HepG2 (cell line): ENCODE measurements around the gene ELAVL3. TPM values are rescaled to one million over a fixed set of nuclear protein-coding genes. Genes with fewer than 3 reads are reported as not detected.

Experiments
- ATF7-NPFF ChIP-seq: sonication (generic); formaldehyde crosslinking; IDR thresholded peaks from 2 replicates; pipeline ENCODE4 v1.8.1; 2023; ENCODE audit warnings: mild to moderate bottlenecking, low read depth, missing genetic modification reagents, moderate library complexity
- JARID2 ChIP-seq: sonication (generic); formaldehyde crosslinking; IDR thresholded peaks from 2 replicates; pipeline ENCODE4 v1.8.1; 2023; ENCODE audit warnings: missing genetic modification reagents, inconsistent platforms; ENCODE audit not compliant: insufficient replicate concordance
- KAT2B ChIP-seq: fragments of 150-350 bp; IDR thresholded peaks from 2 replicates; pipeline ENCODE4 v1.6.1; 2014; ENCODE audit warnings: low read depth, low read length, borderline replicate concordance
- NFE2L1 ChIP-seq: sonication (generic); formaldehyde crosslinking; IDR thresholded peaks from 2 replicates; pipeline ENCODE4 v1.4.0; 2020; ENCODE audit warnings: missing genetic modification reagents, mild to moderate bottlenecking, borderline replicate concordance
- NR2F6 ChIP-seq, 2 experiments: IDR thresholded peaks; 2 replicates each; pipeline ENCODE4 v1.6.1; 2016; ENCODE audit warnings: antibody characterized with exemption in 1 of 2, mild to moderate bottlenecking in 1 of 2
- POLR2AphosphoS2 ChIP-seq: IDR thresholded peaks from 2 replicates; pipeline ENCODE4 v1.6.1; 2011; ENCODE audit warnings: low read depth, low read length, improper control_type of control experiment
- TAF1 ChIP-seq: sonication (generic); formaldehyde crosslinking; IDR thresholded peaks from 2 replicates; pipeline ENCODE4 v1.4.0; 2020; ENCODE audit warnings: missing genetic modification reagents
- TRIM22 ChIP-seq: fragments of 450-650 bp; IDR thresholded peaks from 2 replicates; pipeline ENCODE4 v1.6.1; 2017
- ZBED4 ChIP-seq: sonication (generic); formaldehyde crosslinking; IDR thresholded peaks from 2 replicates; pipeline ENCODE4 v1.4.0; 2020; ENCODE audit warnings: missing genetic modification reagents, borderline replicate concordance
- ZNF607 ChIP-seq: sonication (generic); formaldehyde crosslinking; IDR thresholded peaks from 2 replicates; pipeline ENCODE4 v1.5.1; 2020; ENCODE audit warnings: missing genetic modification reagents, mild to moderate bottlenecking, borderline replicate concordance
- ZNF747 ChIP-seq: sonication (generic); formaldehyde crosslinking; IDR thresholded peaks from 2 replicates; pipeline ENCODE4 v1.8.1; 2023; ENCODE audit warnings: missing genetic modification reagents, mild to moderate bottlenecking, borderline replicate concordance
- polyA plus RNA-seq, 8 experiments: library from polyadenylated mRNA; depleted of rRNA in 3 of 8; stranded (reverse) in 7 of 8; unstranded in 1 of 8; fragments of >200 nt; fragmentation: Illumina TruSeq in 4 of 8; extraction: Trizol in 4 of 8; gene quantifications; 2 replicates each; pipeline versions ENCODE4 v1.2.1 to v1.2.3, GENCODE V29; 2011 to 2016; ENCODE audit warnings: low read depth in 4 of 8, missing spikeins in 1 of 8, mixed read lengths in 1 of 8; ENCODE audit not compliant: insufficient read depth in 1 of 8
- total RNA-seq, 5 experiments: library from RNA; depleted of rRNA; stranded (reverse); fragments of >200 nt; fragmentation: Illumina TruSeq; extraction: Trizol; gene quantifications; 2 replicates each; pipeline ENCODE4 v1.2.3, GENCODE V29; 2016; ENCODE audit warnings: low read depth in 1 of 5
- TF ChIP-seq, protein P1 (sequence below): sonication (generic); formaldehyde crosslinking; IDR thresholded peaks from 2 replicates; pipeline ENCODE4 v1.8.1; 2023; ENCODE audit warnings: missing genetic modification reagents, mild to moderate bottlenecking, borderline replicate concordance
- TF ChIP-seq, protein P2 (sequence below): sonication (generic); formaldehyde crosslinking; IDR thresholded peaks from 2 replicates; pipeline ENCODE4 v1.5.0; 2020; ENCODE audit warnings: missing genetic modification reagents

ELAVL3 gene
- total and polyA plus RNA-seq, 2 of the 13 experiments (the other 11 are each of a cell fraction or from before 2014, with no cell fraction given): 0.03 TPM; not detected in 1

DNA sequence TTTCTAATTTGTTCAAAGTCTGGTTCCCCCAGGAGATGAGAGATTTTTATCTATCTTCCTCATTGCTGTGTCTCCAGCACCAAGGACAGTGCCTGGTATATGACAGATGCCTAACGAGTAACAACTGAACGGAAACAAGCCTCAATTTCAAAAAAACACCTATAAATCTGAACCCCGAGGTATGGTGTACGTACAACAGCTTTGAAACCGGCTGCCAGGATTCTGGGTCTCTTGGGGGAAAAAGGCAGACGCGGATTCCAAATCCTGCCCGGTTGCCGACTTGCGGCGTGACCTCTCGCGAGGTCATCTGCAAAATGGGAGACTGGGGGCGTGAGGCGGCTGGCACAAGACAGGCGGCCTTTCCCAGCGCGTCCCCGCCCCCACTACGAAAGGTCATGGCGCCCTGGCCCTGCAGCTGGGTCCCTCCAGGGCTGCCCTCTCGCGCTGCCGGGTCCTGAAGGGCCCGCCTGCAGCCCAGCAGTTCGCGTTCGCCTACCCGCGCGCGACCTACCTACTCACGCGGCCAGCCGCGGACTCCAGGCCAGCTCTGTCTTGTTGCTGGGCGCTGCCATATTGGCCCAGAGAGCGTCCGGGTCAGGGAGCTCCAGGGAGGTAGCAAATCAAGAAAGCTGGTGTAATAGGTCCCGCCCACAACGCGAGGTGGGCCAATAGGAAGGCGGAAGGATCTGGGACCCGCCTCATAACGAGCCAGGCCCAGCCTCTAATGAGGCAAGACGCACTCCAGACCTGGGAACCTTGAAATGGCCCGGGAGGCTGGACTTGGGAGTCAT, 47.9 kb upstream of the ELAVL3 start, which contains the start of gene ECSIT (continued):
- TF ChIP-seq, protein P1, sequence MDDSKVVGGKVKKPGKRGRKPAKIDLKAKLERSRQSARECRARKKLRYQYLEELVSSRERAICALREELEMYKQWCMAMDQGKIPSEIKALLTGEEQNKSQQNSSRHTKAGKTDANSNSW (CRISPR knock-in tag): no peak
- TF ChIP-seq NFE2L1 (CRISPR knock-in tag) (no peak), ZNF747 (CRISPR knock-in tag) (peak; percentile 77), NR2F6 (IDR thresholded peaks at IDR 0.05) (peak; percentile 51), NR2F6 (CRISPR knock-in tag; IDR thresholded peaks at IDR 0.05) (peak; percentile 86), TRIM22 (no peak), TAF1 (CRISPR knock-in tag) (peak; percentile 92), KAT2B (no peak), ATF7-NPFF (CRISPR knock-in tag) (no peak; the same call in 1 of the 2 replicates), ZBED4 (CRISPR knock-in tag) (0 out of 2 replicates have a peak, but pooled peaks have one; percentile 37), POLR2AphosphoS2 (no peak), ZNF607 (CRISPR knock-in tag) (peak; percentile 81; the same call in 1 of the 2 replicates), JARID2 (CRISPR knock-in tag) (no peak)
- TF ChIP-seq, protein P2, sequence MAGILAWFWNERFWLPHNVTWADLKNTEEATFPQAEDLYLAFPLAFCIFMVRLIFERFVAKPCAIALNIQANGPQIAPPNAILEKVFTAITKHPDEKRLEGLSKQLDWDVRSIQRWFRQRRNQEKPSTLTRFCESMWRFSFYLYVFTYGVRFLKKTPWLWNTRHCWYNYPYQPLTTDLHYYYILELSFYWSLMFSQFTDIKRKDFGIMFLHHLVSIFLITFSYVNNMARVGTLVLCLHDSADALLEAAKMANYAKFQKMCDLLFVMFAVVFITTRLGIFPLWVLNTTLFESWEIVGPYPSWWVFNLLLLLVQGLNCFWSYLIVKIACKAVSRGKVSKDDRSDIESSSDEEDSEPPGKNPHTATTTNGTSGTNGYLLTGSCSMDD (CRISPR knock-in tag): no peak
